Iris pigment epithelial cell (primary cell): ENCODE data around the gene ZNF888.
"Not testable (repeated sequence)": the region's sequence is repeated elsewhere in the genome, so short reads cannot be mapped to it uniquely, and the experiment has no call there.

ENCODE experiments used
- DNase-seq: peaks from one replicate; pipeline ENCODE4 v3.0.0-alpha.2; 2011; ENCODE audit warnings: low read depth

Gene ZNF888

DNA sequence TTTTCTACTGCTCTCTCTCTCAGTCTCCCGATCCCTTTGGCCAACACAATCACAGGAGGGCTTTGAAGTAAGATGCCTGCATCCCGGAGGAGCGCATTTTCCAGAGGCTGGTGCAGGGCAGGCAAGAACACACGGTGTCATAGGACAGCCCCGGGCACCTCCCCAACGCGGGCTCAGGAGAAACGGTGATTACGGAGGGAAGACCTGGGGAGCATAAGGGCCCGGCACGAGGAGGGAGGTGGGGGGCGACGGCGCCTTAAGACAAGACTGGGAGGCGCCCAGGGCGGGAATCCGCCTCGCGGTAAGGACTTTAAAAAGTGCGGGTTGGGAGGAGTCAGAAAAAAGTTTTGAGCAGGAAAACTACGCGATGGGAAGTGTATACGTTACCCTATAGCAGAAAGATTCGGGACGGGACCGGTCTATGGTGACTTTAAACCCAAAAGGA, 18.7 kb upstream of the ZNF888 start:
- DNase-seq: peak; percentile 29

DNA sequence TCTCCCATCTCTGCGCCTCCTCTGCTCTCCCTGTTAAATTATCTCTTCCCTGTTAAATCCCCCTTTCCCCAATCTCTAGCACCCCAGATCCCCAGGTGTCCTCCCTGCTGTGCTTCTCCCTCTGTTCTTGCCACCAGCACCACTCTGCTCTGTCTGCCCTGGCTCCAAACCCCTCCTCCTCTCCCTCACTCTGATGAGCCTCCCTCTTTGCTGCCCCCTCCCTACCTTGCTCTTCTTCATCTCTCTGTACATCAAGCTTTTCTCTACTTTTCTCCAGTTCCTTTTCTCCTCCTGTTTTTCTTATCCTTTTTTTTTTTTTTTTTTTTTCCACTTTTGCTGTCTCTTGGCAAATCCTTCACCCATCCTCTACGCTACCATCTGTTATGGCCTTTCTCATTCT, 18.3 kb upstream of the ZNF888 start:
- DNase-seq: not testable (repeated sequence)

- not testable (repeated sequence) for DNase-seq
Observed at GRCh38 chr19:52940905-52941304, 17.7 kb upstream of the ZNF888 start.

DNA sequence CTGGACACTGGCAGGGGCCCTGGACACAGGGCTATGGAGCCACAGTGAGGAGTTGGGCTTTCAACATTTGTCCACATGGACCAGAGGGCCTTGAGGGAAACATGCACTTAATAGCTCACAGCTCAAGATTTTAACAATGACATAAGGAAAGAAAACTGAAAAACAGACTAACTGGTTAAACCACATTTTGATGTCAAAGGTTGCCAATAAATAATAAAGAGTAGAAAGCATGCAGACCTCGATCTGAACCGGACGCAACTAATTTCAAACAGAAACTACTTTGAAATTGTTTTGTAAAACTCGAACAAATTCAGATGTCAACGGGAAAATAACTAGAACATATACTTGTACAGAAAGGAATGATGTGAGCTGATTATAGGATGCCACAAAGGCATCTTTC, 15.5 kb upstream of the ZNF888 start:
- no peak for DNase-seq

DNA sequence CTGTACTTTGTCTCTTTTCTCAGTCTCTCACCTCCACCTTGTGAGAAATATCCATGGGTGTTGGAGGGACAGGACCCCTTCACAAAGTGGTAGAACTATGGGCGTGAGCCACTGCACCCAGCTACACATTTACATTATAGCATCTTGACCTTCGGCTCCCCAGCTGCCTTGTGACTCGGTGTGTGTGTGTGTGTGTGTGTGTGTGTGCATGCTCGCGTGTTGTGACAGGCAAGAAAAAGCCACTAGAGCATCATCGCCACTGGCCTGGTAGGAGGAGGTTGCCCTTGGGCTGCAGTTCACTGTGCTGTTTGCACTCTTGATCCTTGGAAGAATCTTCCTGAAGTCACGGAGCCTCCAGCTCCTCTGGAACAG, 13.7 kb upstream of the ZNF888 start:
- no peak for DNase-seq

- no peak for DNase-seq
Observed at GRCh38 chr19:52936151-52936953, 13.1 kb upstream of the ZNF888 start.

DNA sequence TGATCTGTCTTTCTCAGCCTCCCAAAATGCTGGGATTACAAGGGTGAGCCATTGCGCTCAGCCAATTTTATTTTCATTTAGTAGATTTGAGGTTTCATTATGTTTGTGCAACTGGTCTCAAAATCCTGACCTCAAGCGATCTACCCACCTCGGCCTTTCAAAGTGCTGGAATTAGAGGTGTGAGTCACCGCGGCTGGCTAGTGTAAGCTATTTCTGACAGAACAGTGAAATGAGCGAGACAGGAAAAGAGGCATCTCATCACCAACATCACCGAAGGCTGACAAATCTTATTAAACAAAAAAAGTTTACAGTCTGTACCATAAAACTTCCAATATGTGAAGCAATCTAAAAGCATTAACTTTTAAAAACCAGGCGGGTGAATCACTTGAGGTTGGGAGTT, 12.2 kb upstream of the ZNF888 start:
- peak; percentile 94 for DNase-seq

DNA sequence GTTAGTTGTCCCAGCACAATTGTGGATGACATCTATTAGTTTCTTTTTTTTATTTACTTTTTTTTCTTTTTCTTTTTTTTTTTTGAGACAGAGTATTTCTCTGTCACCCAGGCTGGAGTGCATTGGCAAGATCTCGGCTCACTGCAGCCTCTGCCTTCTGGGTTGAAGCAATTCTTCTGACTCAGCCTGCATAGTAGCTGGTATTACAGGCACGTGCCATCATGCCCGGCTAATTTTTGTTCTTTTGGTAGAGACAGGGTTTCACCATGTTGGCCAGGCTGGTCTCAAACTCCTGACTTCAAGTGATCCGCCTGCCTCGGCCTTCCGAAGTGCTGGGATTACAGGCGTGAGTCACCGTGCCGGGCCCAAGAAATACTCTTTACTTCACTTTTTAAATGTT, 1.4 kb upstream of the ZNF888 start:
- not testable (repeated sequence) for DNase-seq

DNA sequence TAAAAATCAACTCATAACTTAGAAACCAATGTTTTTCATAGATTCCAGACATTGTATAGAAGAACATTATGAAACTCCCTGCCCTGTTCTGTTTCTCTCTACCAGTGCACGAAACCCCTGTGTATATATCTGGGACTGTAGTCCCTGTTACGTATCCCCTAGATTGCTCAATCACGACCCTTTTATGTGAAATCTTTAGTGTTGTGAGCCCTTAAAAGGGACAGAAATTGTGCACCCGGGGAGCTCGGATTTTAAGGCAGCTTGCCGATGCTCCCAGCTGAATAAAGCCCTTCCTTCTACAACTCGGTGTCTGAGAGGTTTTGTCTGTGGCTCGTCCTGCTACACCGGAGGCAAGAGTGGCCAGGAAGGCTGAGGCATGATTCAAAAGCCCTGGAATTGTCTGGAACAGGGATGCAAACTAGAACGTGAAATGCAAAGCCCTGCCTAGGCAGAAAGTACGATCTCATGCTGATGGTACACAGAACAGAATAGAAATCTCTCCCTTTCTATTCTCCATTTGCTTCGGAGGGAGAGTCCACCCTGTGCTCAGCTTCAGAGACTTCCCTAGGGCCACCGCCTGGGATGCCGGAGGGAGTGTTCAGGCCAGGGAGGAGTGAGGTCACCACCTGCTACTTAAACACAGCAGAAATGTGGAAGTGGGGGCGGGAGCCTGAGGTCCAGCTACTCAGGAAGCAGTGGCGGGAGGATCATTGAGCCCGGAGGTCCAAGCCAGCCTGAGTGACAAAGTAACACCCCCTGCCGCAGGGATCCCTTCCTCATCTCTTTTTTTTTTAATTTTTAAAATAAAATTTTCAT, 758 bp upstream of the ZNF888 start:
- peak; percentile 45 for DNase-seq

DNA sequence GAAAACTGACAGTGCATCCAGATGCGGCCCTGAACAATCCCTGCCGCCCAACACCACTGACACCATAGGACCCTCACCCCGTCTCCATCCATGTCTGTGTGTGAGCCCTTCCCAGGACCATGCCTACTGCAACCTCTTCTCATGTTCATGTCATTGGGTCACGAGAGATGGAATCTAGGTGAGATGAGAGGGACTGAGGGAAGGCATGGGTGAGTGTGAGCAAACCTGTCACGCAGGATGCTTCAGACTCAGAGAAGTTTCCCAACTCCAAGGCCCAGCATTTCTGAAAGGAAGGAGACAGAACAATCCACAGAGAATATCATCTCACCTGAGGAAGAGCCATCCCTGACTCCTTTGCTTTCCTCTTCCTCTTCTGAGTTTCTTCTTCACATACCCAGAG, 5.7 kb downstream of the ZNF888 start:
- no peak for DNase-seq

DNA sequence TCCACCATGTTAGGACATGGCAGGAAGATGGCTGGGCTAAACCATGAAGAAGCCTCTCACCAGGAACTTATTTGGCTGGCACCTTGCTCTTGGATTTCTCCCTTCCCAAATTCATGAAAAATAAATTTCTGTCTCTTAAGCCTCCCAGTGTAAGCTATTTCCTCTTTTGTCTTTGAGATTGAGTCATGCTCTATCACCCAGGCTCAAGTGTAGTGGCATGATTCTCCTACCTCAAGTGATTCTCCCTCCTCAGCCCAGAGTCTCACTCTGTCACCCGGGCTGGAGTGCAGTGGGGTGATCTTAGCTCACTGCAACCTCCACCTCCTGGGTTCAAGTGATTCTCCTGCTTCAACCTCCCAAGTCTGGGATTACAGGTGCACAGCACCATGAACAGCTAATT, 12.6 kb downstream of the ZNF888 start:
- DNase-seq: no peak

- DNase-seq: not testable (repeated sequence)
Observed at GRCh38 chr19:52904052-52904780, 19.0 kb downstream of the ZNF888 start.

- no peak for DNase-seq
Observed at GRCh38 chr19:52901842-52902241, 21.4 kb downstream of the ZNF888 start.

- DNase-seq: not testable (repeated sequence)
Observed at GRCh38 chr19:52898596-52898995, 24.6 kb downstream of the ZNF888 start.

GRCh38 chr19:52898101-52898500, 25.1 kb downstream of the ZNF888 start:
- no peak for DNase-seq

DNA sequence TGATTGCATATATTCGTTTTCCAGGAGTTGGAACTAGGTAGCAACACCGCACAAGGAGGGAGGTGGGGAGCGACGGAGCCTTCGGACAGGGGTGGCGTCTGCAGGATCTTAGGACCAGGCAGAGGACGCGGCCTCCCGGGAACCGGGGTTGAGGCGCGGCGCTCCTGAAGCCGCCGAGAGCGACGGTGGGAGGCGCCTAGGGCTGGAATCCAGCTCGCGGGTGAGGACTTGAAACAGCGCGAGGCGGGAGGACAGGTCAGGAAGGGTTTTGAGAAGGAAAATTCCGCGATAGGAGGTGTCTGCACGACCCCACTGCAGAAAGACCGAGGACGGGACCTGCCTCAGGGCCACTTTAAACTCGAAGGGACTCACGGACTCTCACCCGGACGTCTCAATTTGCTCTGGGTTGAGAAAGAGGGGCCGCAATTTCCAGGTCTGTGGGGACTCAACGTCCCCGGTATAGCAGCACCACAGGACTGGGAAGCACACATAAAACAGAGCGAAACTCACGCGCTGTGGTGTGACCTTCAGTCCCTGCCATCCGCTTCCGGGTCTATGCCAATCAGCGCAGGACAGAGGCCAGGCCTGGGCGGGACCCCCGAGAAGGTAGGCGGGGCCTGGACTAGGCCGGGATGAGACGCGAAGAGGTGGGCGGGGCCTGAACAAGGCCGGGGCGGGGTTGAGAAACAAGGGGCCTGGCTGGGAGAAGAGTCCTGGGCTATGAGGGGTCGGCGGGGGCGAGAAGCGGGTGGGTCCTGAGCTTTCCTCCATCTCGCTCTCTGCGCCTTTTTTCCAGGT, 25.9 kb downstream of the ZNF888 start, which contains the start of gene ZNF320:
Gene ZNF320 (minus strand): TSS at position 498 of the 798 bp plus-strand sequence. CDS start 7,380 bp downstream, outside the sequence.
- peak; percentile 93 for DNase-seq

GRCh38 chr19:52896431-52897137, 26.6 kb downstream of the ZNF888 start:
- DNase-seq: peak; percentile 32

- no peak for DNase-seq
Observed at GRCh38 chr19:52891336-52891735, 31.9 kb downstream of the ZNF888 start.

DNA sequence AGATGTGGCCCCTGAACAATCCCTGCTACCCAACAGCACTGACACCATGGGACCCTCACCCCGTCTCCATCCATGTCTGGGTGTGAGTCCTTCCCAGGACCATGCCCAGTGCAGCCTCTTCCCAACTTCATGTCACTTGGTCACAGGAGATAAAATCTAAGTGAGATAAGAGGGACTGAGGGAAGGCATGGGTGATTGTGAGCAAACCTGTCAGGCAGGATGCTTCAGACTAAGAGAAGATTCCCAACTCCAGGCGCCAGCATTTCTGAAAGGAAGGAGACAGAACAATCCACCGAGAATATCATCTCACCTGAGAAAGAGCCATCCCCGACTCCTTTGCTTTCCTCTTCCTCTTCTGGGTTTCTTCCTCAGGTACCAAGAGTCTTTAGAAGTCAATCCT, 33.3 kb downstream of the ZNF888 start:
- no peak for DNase-seq

GRCh38 chr19:52889076-52889475, 34.2 kb downstream of the ZNF888 start:
- no peak for DNase-seq

DNA sequence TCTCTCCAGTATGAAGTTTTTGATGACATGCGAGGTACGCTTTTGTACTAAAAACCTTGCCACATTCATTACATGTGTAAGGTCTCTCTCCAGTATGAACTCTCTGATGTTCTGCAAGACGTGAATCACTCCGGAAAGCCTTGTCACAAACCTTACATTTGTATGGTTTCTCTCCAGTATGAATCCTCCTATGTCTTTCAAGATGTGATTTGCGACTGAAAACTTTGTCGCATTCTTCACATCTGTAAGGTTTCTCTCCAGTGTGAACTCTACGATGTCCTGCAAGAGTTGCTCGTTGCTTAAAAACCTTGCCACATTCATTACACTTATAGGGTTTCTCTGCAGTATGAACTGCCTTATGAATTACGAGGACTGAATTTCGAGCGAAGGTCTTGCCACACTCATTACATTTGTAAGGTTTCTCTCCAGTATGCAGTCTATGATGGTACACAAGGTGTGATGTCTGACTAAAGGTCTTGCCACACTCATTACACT, 42.3 kb downstream of the ZNF888 start:
- no peak for DNase-seq
